Measurements from ENCODE around the gene SLC38A6. TPM values are rescaled to one million over a fixed set of nuclear protein-coding genes. Genes with fewer than 3 reads are reported as not detected.

The SLC38A6 gene

Small RNA genes within 50 kb of the gene (small RNA-seq; reads per million reads assigned to genes)
- not detected for gene RNU6-398P (ENCODE audit: insufficient read depth)
